ENCODE measurements around the gene SDK1.

Gene SDK1

DNA sequence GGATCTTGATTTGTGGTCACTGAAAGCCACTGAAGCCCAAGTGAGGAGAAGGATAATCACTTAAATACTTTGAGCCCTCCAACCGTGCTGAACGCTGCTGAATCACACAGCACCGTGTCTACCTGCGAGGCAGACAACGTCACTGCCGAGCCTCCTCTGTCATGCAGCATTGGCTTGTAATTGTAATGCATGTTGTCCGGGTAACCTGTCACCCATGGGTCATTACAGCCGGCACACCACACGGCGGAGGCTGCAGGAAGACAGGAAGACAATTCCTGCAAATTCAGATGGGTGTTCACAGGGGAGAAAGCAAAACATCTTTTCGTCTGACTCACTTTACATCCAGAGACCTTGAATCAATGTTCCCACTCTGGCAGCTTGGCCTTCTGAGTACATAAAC lies 835.0 kb downstream of the SDK1 start:
- no peak overlapping the region for H3K27ac Mint-ChIP-seq
- H3K4me1 Mint-ChIP-seq (ENCODE audit: low read depth), result no peaks in the 10 kb centered on the region
- no peaks in the 10 kb centered on the region for H3K9me3 Mint-ChIP-seq
- no peak overlapping the region for H3K4me3 Mint-ChIP-seq
- no peaks in the 10 kb centered on the region for H3K36me3 Mint-ChIP-seq (ENCODE audit: low read depth)
- intact Hi-C loops (cut with micrococcal nuclease), result no loop called here
- H3K27me3 Mint-ChIP-seq, result no peaks in the 10 kb centered on the region

- H3K9me3 Mint-ChIP-seq, result no peaks in the 10 kb centered on the region
- no peaks in the 10 kb centered on the region for H3K27me3 Mint-ChIP-seq
- no peaks in the 10 kb centered on the region for H3K36me3 Mint-ChIP-seq (ENCODE audit: low read depth)
- H3K27ac Mint-ChIP-seq, result no peak overlapping the region
- no peak overlapping the region for H3K4me3 Mint-ChIP-seq
- H3K4me1 Mint-ChIP-seq (ENCODE audit: low read depth), result no peaks in the 10 kb centered on the region
- intact Hi-C loops (cut with micrococcal nuclease), result no loop called here
Measured at GRCh38 chr7:4136501-4137110, 835.6 kb downstream of the SDK1 start.

GRCh38 chr7:4137552-4137951 lies 836.5 kb downstream of the SDK1 start:
- Mint-ChIP-seq H3K36me3 (ENCODE audit: low read depth) (no peaks in the 10 kb centered on the region), H3K9me3 (no peaks in the 10 kb centered on the region)

GRCh38 chr7:4138866-4139265 lies 837.8 kb downstream of the SDK1 start:
- Mint-ChIP-seq H3K27ac (no peak overlapping the region), H3K9me3 (no peaks in the 10 kb centered on the region), H3K27me3 (peaks cover 3% of the 10 kb centered on the region), H3K36me3 (ENCODE audit: low read depth) (no peaks in the 10 kb centered on the region), H3K4me3 (no peak overlapping the region), H3K4me1 (ENCODE audit: low read depth) (no peaks in the 10 kb centered on the region)
- intact Hi-C loops (cut with micrococcal nuclease), result no loop called here

More at GRCh38 chr7:4137552-4137951, 836.5 kb downstream of the SDK1 start:
- intact Hi-C loops (cut with micrococcal nuclease), result no loop called here
- Mint-ChIP-seq H3K4me1 (ENCODE audit: low read depth) (no peaks in the 10 kb centered on the region), H3K27me3 (no peaks in the 10 kb centered on the region), H3K4me3 (no peak overlapping the region), H3K27ac (no peak overlapping the region)

- H3K4me3 Mint-ChIP-seq, result no peak overlapping the region
- H3K9me3 Mint-ChIP-seq, result no peaks in the 10 kb centered on the region
- peaks cover 12% of the 10 kb centered on the region for H3K27me3 Mint-ChIP-seq
- intact Hi-C loops (cut with micrococcal nuclease), result no loop called here
- H3K36me3 Mint-ChIP-seq (ENCODE audit: low read depth), result no peaks in the 10 kb centered on the region
- H3K4me1 Mint-ChIP-seq (ENCODE audit: low read depth), result no peaks in the 10 kb centered on the region
- no peak overlapping the region for H3K27ac Mint-ChIP-seq
Measured at GRCh38 chr7:4139656-4140625, 838.9 kb downstream of the SDK1 start.

DNA sequence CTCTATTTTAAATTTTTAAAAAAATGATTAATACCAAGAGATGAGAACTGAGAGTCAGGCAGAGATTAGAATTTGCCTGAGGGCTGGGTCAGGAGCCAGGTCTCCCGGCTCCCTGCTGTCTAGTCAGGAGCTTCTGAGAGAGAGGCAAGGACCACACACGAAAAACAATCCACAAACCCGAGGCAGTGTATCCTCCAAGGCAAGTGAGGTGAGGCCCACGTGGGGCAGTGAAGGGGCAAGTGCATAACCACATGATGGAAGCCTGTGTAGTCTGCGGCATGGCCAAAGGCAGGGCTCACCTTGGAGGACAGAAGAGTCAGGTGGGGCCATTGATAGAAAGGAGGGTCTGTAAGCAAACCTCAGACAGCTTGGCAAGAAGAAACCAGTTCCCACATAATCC lies 839.9 kb downstream of the SDK1 start:
- intact Hi-C loops (cut with micrococcal nuclease), result no loop called here
- H3K9me3 Mint-ChIP-seq, result no peaks in the 10 kb centered on the region
- H3K27ac Mint-ChIP-seq, result no peak overlapping the region
- no peak overlapping the region for H3K4me3 Mint-ChIP-seq
- no peaks in the 10 kb centered on the region for H3K4me1 Mint-ChIP-seq (ENCODE audit: low read depth)
- no peaks in the 10 kb centered on the region for H3K36me3 Mint-ChIP-seq (ENCODE audit: low read depth)
- peaks cover 16% of the 10 kb centered on the region for H3K27me3 Mint-ChIP-seq

DNA sequence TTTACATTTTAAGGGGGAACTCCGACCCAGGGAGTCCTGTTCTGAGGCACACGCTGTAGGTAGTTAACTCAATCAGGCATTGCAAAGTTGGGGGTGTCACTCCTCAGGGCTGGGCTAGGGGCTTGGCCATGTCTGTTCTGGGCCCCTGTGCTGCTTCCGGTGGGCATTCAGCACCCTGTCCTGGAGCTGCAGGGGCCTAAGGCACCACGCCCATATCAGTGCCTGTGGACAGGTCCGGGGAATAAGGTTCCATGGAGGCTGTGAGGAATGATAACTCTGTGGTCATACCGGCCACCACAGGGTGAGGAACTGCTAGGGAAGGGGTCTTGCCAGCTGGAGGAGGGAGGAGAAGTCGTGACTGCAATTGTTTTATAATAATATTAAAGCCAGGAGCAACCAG lies 842.0 kb downstream of the SDK1 start:
- no peaks in the 10 kb centered on the region for H3K4me1 Mint-ChIP-seq (ENCODE audit: low read depth)
- H3K36me3 Mint-ChIP-seq (ENCODE audit: low read depth), result no peaks in the 10 kb centered on the region
- peaks cover 18% of the 10 kb centered on the region for H3K27me3 Mint-ChIP-seq
- intact Hi-C loops (cut with micrococcal nuclease), result no loop called here
- H3K27ac Mint-ChIP-seq, result no peak overlapping the region
- no peak overlapping the region for H3K4me3 Mint-ChIP-seq
- H3K9me3 Mint-ChIP-seq, result no peaks in the 10 kb centered on the region

- Mint-ChIP-seq H3K27me3 (peaks cover 18% of the 10 kb centered on the region), H3K9me3 (no peaks in the 10 kb centered on the region), H3K36me3 (ENCODE audit: low read depth) (no peaks in the 10 kb centered on the region)
Measured at GRCh38 chr7:4143511-4144171, 842.6 kb downstream of the SDK1 start.

DNA sequence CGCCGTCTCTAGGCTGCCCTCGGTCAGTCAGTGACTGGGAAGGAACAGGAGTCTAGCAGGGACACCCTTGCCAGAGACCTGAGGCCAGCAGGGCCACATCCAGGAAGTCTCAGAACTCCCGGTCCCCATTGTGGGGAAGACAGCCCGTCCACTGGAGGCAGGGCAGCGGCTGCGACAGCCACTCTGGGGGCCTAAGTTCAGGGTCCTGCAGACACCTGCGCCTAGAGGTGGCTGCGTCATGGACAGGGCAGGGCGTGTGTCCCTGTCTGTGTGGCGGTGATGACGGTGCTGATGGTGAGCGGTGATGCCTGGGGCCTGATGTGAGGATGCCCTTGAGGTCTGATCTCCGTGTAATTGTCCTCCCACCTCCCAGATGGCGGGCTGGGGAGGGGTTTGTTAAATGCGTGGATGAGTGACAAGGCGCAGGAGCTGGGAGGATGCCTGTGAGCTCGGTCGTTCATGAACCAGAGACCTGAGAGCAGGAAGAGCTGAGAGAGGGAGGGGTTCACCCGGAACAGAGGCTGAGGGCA lies 843.2 kb downstream of the SDK1 start:
- intact Hi-C loops (cut with micrococcal nuclease), result no loop called here
- Mint-ChIP-seq H3K36me3 (ENCODE audit: low read depth) (no peaks in the 10 kb centered on the region), H3K4me3 (no peak overlapping the region), H3K27ac (no peak overlapping the region), H3K9me3 (no peaks in the 10 kb centered on the region), H3K4me1 (ENCODE audit: low read depth) (no peaks in the 10 kb centered on the region), H3K27me3 (peaks cover 18% of the 10 kb centered on the region)

More at GRCh38 chr7:4143511-4144171, 842.6 kb downstream of the SDK1 start:
- no peaks in the 10 kb centered on the region for H3K4me1 Mint-ChIP-seq (ENCODE audit: low read depth)
- intact Hi-C loops (cut with micrococcal nuclease), result no loop called here
- no peak overlapping the region for H3K27ac Mint-ChIP-seq
- no peak overlapping the region for H3K4me3 Mint-ChIP-seq

DNA sequence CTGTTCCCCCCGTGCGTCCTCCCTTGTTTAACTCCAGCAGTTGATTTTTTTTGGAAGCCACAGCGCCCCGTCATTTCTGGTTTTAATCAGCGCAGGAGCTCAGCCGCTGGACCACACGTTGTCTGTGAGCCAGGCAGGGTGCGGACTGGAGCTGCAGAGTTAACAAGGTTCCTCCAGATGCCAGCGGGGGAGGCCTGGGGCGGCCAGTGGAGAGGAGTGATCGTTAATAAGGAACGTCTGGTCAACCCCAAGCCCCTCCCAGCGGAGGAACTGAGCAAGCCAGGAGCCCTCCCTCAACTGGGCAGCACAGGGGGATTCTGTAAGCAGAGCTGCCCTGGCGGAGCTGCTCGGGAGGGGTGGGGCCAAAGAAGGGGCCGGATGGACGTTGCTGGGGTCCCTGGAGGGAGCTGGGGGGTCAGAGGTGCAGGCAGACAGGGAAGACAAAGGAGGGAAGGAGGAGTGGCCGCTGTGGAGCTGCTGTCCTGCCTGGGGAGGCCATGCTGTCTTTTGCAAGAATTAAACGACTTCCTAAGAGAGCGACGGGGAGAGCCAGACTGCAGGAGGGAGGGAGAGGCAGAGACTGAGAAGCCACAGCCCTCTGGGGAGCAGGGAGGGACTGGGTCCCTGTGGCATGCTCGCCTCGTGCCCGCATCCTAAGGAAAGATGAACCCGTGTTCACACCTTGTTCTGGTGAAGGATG lies 843.9 kb downstream of the SDK1 start:
- Mint-ChIP-seq H3K27me3 (peaks cover 18% of the 10 kb centered on the region), H3K4me3 (no peak overlapping the region), H3K4me1 (ENCODE audit: low read depth) (no peaks in the 10 kb centered on the region), H3K36me3 (ENCODE audit: low read depth) (no peaks in the 10 kb centered on the region), H3K27ac (no peak overlapping the region), H3K9me3 (no peaks in the 10 kb centered on the region)
- intact Hi-C loops (cut with micrococcal nuclease), result no loop called here

- H3K27ac Mint-ChIP-seq, result no peak overlapping the region
- intact Hi-C loops (cut with micrococcal nuclease), result no loop called here
- no peaks in the 10 kb centered on the region for H3K36me3 Mint-ChIP-seq (ENCODE audit: low read depth)
- H3K9me3 Mint-ChIP-seq, result no peaks in the 10 kb centered on the region
- no peaks in the 10 kb centered on the region for H3K4me1 Mint-ChIP-seq (ENCODE audit: low read depth)
- H3K4me3 Mint-ChIP-seq, result no peak overlapping the region
- peaks cover 18% of the 10 kb centered on the region for H3K27me3 Mint-ChIP-seq
Measured at GRCh38 chr7:4145576-4145975, 844.5 kb downstream of the SDK1 start.

DNA sequence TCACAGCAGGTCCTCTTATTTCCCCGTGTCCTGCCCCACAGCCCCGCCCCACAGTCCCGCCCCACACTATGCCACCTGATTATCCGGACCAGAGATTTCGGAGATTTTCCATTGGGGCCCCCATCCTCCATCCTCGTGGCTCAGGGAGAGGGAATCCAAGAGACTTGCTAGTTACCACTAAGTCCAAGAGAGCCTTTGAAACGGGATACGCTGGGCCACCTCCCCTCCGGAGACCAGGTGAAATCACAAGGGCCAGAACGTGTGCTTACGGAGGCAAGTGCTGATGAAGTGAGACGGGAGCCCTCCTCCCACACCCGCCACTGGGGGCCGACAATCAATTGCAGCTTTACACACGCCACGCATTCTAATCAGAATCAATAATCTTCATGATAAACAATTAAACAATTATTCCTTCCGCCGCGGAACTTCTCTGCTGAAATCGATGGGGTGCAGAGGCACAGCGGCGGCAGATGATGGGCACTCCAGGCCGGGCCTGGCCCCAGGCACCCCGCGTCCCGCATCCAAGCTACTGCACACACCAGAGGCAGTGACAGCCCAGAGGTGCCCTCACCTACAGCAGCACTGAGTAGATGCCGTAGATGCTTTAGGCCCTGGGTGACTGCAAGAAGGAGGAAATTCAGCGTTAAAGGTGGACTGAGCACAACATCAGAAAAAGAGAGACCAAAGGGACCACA lies 847.0 kb downstream of the SDK1 start:
- no peaks in the 10 kb centered on the region for H3K36me3 Mint-ChIP-seq (ENCODE audit: low read depth)
- no peak overlapping the region for H3K27ac Mint-ChIP-seq
- intact Hi-C loops (cut with micrococcal nuclease), result no loop called here
- no peaks in the 10 kb centered on the region for H3K4me1 Mint-ChIP-seq (ENCODE audit: low read depth)
- H3K9me3 Mint-ChIP-seq, result no peaks in the 10 kb centered on the region
- no peak overlapping the region for H3K4me3 Mint-ChIP-seq
- H3K27me3 Mint-ChIP-seq, result peaks cover 18% of the 10 kb centered on the region

- no peaks in the 10 kb centered on the region for H3K36me3 Mint-ChIP-seq (ENCODE audit: low read depth)
- no peaks in the 10 kb centered on the region for H3K9me3 Mint-ChIP-seq
- no peak overlapping the region for H3K27ac Mint-ChIP-seq
- H3K4me3 Mint-ChIP-seq, result no peak overlapping the region
- intact Hi-C loops (cut with micrococcal nuclease), result no loop called here
- H3K27me3 Mint-ChIP-seq, result peaks cover 13% of the 10 kb centered on the region
- no peaks in the 10 kb centered on the region for H3K4me1 Mint-ChIP-seq (ENCODE audit: low read depth)
Measured at GRCh38 chr7:4149236-4149635, 848.2 kb downstream of the SDK1 start.
